ENCODE data around the gene KCTD15.

KCTD15 gene

GRCh38 chr19:33802801-33803200 lies 6.1 kb downstream of the KCTD15 start:
- TF ChIP-seq POLR2AphosphoS5 (IDR thresholded peaks at IDR 0.05; ENCODE audit: borderline replicate concordance, low read depth, low read length) (no peak), EZH2 (IDR thresholded peaks at IDR 0.05) (no peak), FOXP2 (optimal IDR thresholded peaks at IDR 0.05; ENCODE audit: control extremely low read depth, extremely low read length, insufficient read depth) (no peak)
- Histone ChIP-seq H3K9me3 (ENCODE audit: low read depth, low read length) (no peaks in the 10 kb centered on the region), H3K9ac (ENCODE audit: insufficient read length) (no peak overlapping the region), H3K36me3 (ENCODE audit: insufficient read depth, low read length) (peaks cover 7% of the 10 kb centered on the region; the same call in 1 of the 2 replicates), H3K27ac (no peak overlapping the region), H3K4me3 (no peak overlapping the region)
- no peak for DNase-seq (ENCODE audit: low read depth, low spot score)

GRCh38 chr19:33803383-33803782 lies 6.7 kb downstream of the KCTD15 start:
- Histone ChIP-seq H3K36me3 (ENCODE audit: insufficient read depth, low read length) (peaks cover 7% of the 10 kb centered on the region; the same call in 1 of the 2 replicates), H3K9ac (ENCODE audit: insufficient read length) (no peak overlapping the region), H3K4me3 (no peak overlapping the region), H3K9me3 (ENCODE audit: low read depth, low read length) (no peaks in the 10 kb centered on the region), H3K27ac (no peak overlapping the region)
- TF ChIP-seq FOXP2 (optimal IDR thresholded peaks at IDR 0.05; ENCODE audit: control extremely low read depth, extremely low read length, insufficient read depth) = no peak
- no peak for TF ChIP-seq EZH2 (IDR thresholded peaks at IDR 0.05)
- no peak for DNase-seq (ENCODE audit: low read depth, low spot score)

GRCh38 chr19:33804021-33804799 lies 7.5 kb downstream of the KCTD15 start:
- TF ChIP-seq EZH2 (IDR thresholded peaks at IDR 0.05) (no peak), FOXP2 (optimal IDR thresholded peaks at IDR 0.05; ENCODE audit: control extremely low read depth, extremely low read length, insufficient read depth) (no peak), POLR2AphosphoS5 (IDR thresholded peaks at IDR 0.05; ENCODE audit: borderline replicate concordance, low read depth, low read length) (no peak)
- no peak overlapping the region for H3K9ac ChIP-seq (ENCODE audit: insufficient read length)
- no peak overlapping the region for H3K27ac ChIP-seq
- DNase-seq (ENCODE audit: low read depth, low spot score) = no peak
- H3K9me3 ChIP-seq (ENCODE audit: low read depth, low read length) = no peaks in the 10 kb centered on the region
- H3K36me3 ChIP-seq (ENCODE audit: insufficient read depth, low read length) = peaks cover 7% of the 10 kb centered on the region; the same call in 1 of the 2 replicates
- H3K4me3 ChIP-seq = no peak overlapping the region

- TF ChIP-seq POLR2AphosphoS5 (IDR thresholded peaks at IDR 0.05; ENCODE audit: borderline replicate concordance, low read depth, low read length) (no peak), FOXP2 (optimal IDR thresholded peaks at IDR 0.05; ENCODE audit: control extremely low read depth, extremely low read length, insufficient read depth) (no peak), EZH2 (IDR thresholded peaks at IDR 0.05) (no peak)
- no peak for DNase-seq (ENCODE audit: low read depth, low spot score)
- Histone ChIP-seq H3K9ac (ENCODE audit: insufficient read length) (no peak overlapping the region), H3K9me3 (ENCODE audit: low read depth, low read length) (no peaks in the 10 kb centered on the region), H3K27ac (no peak overlapping the region), H3K4me3 (no peak overlapping the region), H3K36me3 (ENCODE audit: insufficient read depth, low read length) (peaks cover 7% of the 10 kb centered on the region; the same call in 1 of the 2 replicates)
Measured at GRCh38 chr19:33805313-33805712, 8.6 kb downstream of the KCTD15 start.

GRCh38 chr19:33805840-33806433 lies 9.3 kb downstream of the KCTD15 start:
- Histone ChIP-seq H3K4me3 (no peak overlapping the region), H3K9me3 (ENCODE audit: low read depth, low read length) (no peaks in the 10 kb centered on the region), H3K9ac (ENCODE audit: insufficient read length) (no peak overlapping the region), H3K36me3 (ENCODE audit: insufficient read depth, low read length) (peaks cover 7% of the 10 kb centered on the region; the same call in 1 of the 2 replicates), H3K27ac (no peak overlapping the region)
- TF ChIP-seq FOXP2 (optimal IDR thresholded peaks at IDR 0.05; ENCODE audit: control extremely low read depth, extremely low read length, insufficient read depth) (no peak), POLR2AphosphoS5 (IDR thresholded peaks at IDR 0.05; ENCODE audit: borderline replicate concordance, low read depth, low read length) (no peak), EZH2 (IDR thresholded peaks at IDR 0.05) (no peak)
- DNase-seq (ENCODE audit: low read depth, low spot score) = no peak

- no peaks in the 10 kb centered on the region for H3K9me3 ChIP-seq (ENCODE audit: low read depth, low read length)
- no peak for DNase-seq (ENCODE audit: low read depth, low spot score)
- H3K36me3 ChIP-seq (ENCODE audit: insufficient read depth, low read length) = peaks cover 3% of the 10 kb centered on the region; the same call in 1 of the 2 replicates
- H3K4me3 ChIP-seq = no peak overlapping the region
- no peak for TF ChIP-seq EZH2 (IDR thresholded peaks at IDR 0.05)
- no peak for TF ChIP-seq POLR2AphosphoS5 (IDR thresholded peaks at IDR 0.05; ENCODE audit: borderline replicate concordance, low read depth, low read length)
- TF ChIP-seq FOXP2 (optimal IDR thresholded peaks at IDR 0.05; ENCODE audit: control extremely low read depth, extremely low read length, insufficient read depth) = no peak
- H3K9ac ChIP-seq (ENCODE audit: insufficient read length) = no peak overlapping the region
- H3K27ac ChIP-seq = no peak overlapping the region
Measured at GRCh38 chr19:33806434-33806881, 9.8 kb downstream of the KCTD15 start.

GRCh38 chr19:33808399-33808798 lies 11.7 kb downstream of the KCTD15 start:
- no peaks in the 10 kb centered on the region for H3K9me3 ChIP-seq (ENCODE audit: low read depth, low read length)
- H3K36me3 ChIP-seq (ENCODE audit: insufficient read depth, low read length) = peaks cover 3% of the 10 kb centered on the region; the same call in 1 of the 2 replicates
- no peak overlapping the region for H3K9ac ChIP-seq (ENCODE audit: insufficient read length)
- H3K27ac ChIP-seq = no peak overlapping the region
- no peak overlapping the region for H3K4me3 ChIP-seq
- TF ChIP-seq FOXP2 (optimal IDR thresholded peaks at IDR 0.05; ENCODE audit: control extremely low read depth, extremely low read length, insufficient read depth) (no peak), EZH2 (IDR thresholded peaks at IDR 0.05) (no peak), POLR2AphosphoS5 (IDR thresholded peaks at IDR 0.05; ENCODE audit: borderline replicate concordance, low read depth, low read length) (no peak)
- no peak for DNase-seq (ENCODE audit: low read depth, low spot score)

GRCh38 chr19:33809960-33810359 lies 13.3 kb downstream of the KCTD15 start:
- Histone ChIP-seq H3K4me3 (no peak overlapping the region), H3K9ac (ENCODE audit: insufficient read length) (no peak overlapping the region), H3K36me3 (ENCODE audit: insufficient read depth, low read length) (peaks cover 3% of the 10 kb centered on the region; the same call in 1 of the 2 replicates), H3K27ac (no peak overlapping the region), H3K9me3 (ENCODE audit: low read depth, low read length) (no peaks in the 10 kb centered on the region)
- no peak for TF ChIP-seq POLR2AphosphoS5 (IDR thresholded peaks at IDR 0.05; ENCODE audit: borderline replicate concordance, low read depth, low read length)
- TF ChIP-seq FOXP2 (optimal IDR thresholded peaks at IDR 0.05; ENCODE audit: control extremely low read depth, extremely low read length, insufficient read depth) = no peak
- no peak for TF ChIP-seq EZH2 (IDR thresholded peaks at IDR 0.05)
- no peak for DNase-seq (ENCODE audit: low read depth, low spot score)
